Measurements from ENCODE around the gene EDC3.

Gene EDC3

GRCh38 chr15:74621936-74622335 is 73.9 kb downstream of the EDC3 start:
- DNase-seq: no peak

- no peak for DNase-seq
Observed at GRCh38 chr15:74621546-74621920, 74.3 kb downstream of the EDC3 start.

DNA sequence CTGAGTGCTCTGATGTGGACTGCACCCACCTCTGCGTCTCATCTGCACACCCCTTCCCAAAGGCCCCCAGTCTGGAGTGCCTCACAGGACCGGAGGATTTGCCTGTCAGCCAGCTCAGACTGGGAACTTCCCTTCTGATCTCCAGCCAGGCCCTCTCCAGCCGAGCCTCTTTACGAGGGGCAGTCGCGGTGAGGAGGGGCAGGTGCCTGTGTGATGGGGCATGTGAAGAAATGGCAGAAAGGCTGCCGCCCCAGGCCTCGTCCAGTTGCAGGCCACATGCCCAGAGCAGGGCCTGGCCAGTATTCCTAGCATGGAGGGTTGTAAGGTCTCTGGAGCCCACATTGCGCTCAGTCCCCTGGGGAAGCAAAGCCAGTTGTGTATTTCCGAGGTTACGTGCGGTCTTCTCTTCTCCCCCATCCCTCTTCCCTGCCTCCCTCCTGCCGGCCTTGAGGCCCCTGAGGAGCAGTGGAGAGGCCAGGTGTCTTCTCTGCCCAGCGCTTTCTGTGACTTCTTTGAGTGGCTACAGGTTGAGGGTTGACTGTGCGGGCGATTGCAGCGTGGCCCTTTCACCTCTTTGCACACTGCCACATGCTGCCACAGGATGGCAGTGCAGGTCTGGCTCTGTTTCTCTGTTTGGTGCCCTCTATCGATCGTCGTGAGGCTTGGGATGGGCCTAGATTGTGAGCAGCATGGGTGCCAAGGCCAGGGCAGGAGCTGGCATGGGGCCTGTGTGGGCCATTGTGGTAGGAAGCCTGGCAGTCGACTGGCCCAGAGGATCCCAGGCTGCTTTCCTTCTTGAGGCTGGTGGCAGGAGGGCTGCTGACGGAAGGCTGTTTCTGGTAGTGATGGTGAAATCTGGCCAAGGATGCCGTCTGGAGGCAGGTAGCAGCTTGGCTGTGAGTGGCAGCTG is 74.9 kb downstream of the EDC3 start:
- DNase-seq: no peak

GRCh38 chr15:74619916-74620635 is 75.7 kb downstream of the EDC3 start:
- DNase-seq: no peak

DNA sequence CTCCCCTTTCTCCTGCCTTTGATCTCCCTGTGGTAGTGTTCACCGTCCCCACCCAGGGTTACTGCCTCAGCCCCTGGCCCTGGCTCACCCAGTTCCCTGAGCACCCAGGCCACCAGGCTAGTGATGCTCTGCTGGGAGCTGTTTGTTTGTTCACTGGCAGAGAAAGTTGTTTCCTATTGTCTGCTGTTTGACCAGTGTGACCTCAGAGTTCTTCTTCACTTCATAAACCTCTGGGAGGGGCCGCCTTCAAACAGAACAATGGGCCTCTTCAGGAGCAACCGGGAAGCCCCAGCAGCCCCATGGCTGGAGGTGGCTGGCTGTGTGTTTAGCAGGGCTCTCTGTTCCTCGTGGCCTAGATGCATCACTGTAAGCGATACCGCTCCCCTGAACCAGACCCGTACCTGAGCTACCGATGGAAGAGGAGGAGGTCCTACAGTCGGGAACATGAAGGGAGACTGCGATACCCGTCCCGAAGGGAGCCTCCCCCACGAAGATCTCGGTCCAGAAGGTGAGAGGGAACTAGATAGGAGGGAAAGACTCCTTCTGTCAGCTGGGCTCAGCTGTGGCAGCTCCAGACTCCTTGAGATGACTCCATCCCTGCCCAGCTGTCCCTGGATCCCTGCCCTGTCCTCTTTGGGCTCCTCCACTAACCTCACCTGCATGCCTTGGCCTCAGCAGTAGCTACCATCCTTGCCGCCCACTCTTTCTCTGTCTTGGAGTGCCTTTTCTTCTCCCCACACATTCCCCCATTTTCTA is 76.8 kb downstream of the EDC3 start:
- no peak for DNase-seq

GRCh38 chr15:74616996-74617395 is 78.8 kb downstream of the EDC3 start:
- DNase-seq: no peak

DNA sequence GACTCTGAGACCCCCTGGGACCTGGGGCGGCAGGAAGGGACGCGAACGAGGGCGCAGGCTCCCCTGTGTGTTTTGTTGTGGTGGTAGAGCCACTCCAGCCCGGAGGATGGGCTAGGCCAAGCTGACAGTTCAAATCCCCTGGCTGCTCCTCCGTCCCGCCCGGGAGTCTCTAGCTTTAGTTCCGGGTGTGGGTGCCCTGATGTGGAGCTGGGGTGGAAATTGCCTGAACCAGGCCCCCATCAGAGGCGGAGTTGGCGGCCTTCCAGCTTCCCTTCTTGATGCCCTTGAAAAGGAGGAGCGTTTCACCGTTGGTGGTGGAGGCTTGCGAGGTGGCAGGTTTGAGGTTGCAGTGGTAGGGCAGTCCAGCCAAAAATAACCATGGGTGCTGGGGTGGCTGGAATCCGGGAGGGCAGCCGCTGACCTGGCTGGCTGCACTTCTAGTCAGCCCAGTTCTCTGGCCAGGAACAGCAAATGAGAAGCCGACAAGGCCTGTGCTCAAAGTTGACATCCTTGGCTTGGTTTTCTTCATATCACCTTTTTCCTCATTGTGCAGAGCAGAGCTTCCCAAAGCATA is 79.4 kb downstream of the EDC3 start:
- DNase-seq: peak; percentile 24

DNA sequence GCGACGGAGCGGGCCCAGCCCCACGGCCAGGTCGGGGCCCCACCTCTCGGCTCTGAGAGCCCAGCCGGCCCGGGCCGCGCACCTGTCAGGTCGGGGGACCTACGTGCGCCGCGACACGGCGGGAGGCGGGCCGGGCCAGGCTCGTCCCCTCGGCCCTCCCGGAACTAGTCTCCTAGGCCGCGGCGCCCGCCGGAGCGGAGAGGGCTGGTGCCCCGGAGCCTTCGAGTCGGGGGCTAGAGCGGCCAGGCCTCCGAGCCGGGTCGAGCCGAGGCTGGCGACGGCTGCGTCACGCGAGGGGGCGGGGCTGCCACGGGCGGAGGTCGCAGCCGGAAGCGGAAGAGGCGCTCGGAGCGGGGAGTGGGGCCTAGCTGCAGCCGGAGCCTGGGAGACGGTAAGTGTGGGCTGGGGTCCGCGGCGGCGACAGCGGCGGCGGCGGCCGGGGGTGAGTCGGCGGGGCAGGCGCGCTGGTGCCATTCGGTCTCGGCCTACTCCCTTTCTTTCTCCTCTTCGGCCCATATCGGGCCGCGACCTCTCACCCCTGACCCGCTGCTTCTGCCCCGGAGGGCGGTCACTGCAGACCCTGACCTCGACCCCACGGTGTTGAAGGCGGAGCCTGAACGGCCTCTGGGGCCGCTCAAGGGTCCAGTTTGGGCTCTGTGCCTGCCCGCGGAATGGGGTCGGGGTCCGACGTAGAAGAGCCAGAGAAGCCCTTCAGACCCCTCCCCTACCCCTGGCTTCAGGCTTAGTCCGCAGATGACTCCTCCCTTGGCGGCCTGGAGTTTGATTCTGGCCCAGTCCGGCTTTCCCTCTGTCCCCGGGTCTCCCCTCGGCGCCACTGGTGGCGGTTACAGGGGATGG is 80.1 kb downstream of the EDC3 start, which contains the start of gene CLK3:
Gene CLK3, plus strand, starts transcription at position 329 of the 858 bp plus-strand sequence. CDS start 3,361 bp downstream, outside the sequence.
- peak; percentile 89 for DNase-seq

GRCh38 chr15:74614744-74615507 is 80.9 kb downstream of the EDC3 start:
- DNase-seq: peak; percentile 52

GRCh38 chr15:74613953-74614743 is 81.7 kb downstream of the EDC3 start:
- no peak for DNase-seq

DNA sequence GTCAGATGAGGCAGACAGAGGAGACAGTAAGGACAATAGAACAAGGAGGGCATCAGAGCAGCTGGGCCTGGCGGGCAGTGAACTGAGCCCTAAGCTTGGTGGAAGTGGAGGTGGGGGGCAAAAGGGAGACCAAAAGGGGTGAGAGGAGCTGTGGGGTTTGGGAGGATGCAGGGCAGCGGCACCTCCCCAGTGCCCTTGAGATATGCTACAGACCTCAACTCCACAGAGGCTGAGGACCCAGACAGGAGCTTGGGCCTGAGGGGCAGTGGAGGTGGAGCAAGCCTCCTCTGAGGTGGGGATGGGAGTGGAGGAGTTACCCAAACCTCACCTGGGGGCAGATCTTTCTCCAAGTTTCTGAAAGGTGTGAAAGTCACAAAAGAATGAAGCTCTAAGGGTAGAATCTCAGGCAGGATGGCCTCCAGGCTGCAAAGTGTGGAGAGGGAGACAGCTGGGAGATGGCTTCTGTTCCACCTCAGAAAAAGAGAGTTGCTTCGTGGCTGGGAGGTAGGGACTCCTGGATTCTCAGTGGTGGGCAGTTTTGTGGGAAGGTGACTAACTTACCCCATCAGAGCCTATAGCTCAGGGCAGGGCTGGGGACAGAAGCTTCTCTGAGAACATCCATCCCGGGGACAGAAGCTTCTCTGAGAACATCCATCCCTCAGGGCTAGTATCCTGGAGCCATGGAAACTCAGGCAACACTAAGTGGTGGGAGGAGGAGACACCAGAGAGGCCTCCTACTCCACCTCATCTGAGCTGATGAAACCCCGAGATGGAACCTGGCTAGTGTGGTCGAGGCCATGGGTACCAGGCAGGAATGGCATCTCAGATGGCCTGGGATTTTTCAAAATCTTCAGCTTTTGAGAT is 82.5 kb downstream of the EDC3 start:
- DNase-seq: no peak

DNA sequence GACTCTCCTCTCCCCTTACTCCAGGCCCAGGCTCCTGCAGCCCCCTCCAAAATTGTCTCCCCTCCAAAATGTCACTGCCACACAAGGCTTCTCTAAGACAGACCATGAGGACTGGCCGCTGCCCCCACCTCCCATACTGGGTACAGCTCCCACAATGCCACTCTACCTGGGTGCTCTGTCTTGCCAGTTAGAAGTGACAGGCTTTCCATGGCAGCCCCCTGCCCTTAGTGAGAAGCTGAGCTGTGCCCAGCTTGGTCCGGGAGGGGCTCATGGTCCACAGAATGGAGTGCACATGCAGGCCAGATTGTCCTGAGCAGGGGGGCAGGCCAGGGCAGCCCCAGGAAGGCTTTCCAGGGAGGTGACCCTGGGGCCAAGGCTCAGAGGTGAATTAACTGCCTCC is 83.1 kb downstream of the EDC3 start:
- no peak for DNase-seq

DNA sequence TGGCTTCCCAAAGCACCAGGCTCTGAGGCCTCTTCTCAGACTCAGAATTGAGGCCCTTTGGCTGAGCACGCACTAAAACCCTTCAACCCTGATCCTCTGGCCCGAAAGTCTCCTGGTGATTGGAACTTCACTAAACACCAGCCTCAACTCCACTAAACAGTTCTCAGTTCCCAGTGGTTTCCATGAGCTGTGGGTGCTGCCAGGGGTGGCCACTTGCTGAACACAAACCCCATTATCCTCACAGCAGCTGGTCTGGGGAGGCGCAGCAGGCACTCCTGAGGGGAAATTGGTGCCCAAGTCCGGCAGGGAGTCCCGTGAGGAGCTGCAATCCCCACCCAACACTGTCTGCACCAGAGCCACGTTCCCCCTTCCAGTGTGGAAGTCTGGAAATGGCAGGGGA is 84.0 kb downstream of the EDC3 start:
- DNase-seq: no peak

- no peak for DNase-seq
Observed at GRCh38 chr15:74611341-74611740, 84.5 kb downstream of the EDC3 start.

GRCh38 chr15:74610302-74610951 is 85.4 kb downstream of the EDC3 start:
- no peak for DNase-seq

GRCh38 chr15:74609938-74610301 is 85.9 kb downstream of the EDC3 start:
- DNase-seq: no peak

DNA sequence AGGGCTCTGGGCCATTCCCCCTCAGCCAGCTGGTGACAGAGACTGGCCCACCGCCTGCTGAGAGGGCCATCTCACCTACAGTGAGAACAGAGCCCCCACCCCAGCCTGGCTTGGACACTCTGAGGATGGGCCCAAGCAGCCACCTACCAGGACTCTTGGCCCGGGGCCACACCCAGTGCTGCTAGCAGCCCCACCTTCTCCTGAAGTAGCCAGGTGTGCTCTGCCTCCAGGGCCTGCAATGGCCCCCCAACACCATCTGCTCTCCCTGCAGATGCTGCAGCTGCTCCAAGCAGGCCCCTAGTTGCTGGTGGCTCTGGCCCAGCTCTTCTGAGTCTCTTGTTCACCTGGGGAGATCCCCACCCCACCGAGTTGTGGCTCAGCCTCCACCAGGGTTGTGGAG is 87.0 kb downstream of the EDC3 start:
- DNase-seq: no peak

DNA sequence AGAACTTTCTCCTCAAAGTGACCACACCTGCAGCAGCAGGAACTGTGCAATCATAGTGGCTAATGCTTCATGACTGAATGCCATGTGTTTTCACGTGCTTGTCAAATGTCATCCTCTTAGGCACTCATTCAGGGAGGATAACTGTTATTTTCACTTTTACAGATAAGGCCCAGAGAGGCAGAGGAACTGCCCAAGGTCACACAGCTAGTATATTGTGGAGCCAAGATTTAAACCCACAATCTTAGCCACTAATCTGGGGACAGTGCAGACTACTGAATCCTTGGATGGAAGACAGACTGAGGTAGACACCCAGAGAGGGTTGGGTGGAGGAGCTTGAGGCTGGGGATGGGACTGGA is 90.1 kb downstream of the EDC3 start:
- no peak for DNase-seq

Data from NCI-H1048 (cell line).